A549 treated with GW870086 at 1 μM for 4 hours (cell line): ENCODE results near the gene GOSR1. TPM values are rescaled to one million over a fixed set of nuclear protein-coding genes. Genes with fewer than 3 reads are reported as not detected.

Source experiments
- total RNA-seq: library from RNA; stranded (reverse); fragments of 200-300 nt; extraction: Qiagen RNA extraction; gene quantifications from 5 replicates; pipeline ENCODE4 v1.2.3, GENCODE V29; 2022; ENCODE audit warnings: low read depth

Gene GOSR1
- 32.2 to 46.9 TPM (median 39.2 TPM) in 5 replicates for total RNA-seq

DNA sequence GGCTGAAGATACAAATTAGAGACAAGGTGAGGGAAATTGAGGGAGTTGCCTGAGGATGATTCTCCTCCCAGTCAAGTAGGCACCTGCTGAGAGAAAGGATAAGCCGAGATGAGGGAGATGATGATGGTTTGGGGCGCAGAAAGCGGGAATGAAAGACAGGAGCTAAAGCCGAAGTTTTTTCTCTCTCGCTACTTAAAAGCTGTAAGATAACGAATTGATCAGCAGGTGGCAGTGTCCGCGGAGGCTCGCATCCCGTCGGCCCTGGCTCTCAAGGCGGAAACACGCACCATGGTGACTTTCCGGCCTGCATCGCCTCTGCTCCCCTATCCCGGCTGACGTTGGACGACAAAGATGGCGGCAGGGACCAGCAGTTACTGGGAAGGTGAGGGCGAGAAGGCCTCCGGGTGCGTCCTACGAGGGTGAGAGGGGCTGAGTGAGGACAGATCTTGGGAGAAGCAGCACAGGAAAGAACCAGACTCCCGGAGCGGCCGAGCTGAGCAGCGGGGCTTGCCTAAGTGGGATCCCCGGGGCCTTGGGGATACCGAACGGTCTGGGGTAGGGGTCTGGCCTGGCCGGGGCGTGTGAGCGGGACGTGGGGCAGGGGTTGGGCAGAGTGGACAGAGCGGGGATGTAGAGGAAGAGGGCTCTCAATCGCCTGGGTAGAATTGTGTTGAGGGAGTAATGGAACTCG lies at the start of gene GOSR1:
Gene GOSR1, plus strand, starts transcription at position 326 of the 691 bp plus-strand sequence. Its CDS starts 26 bp downstream, at position 352.

Other genes starting within 250 kb of the GOSR1 start
- 0.02 to 0.05 TPM in 2 of 5 replicates, not detected in the others for gene SLC6A4, start 241.7 kb upstream of the GOSR1 start, total RNA-seq
- 42.7 to 47.5 TPM (median 45.9 TPM) in 5 replicates for gene BLMH, start 185.5 kb upstream of the GOSR1 start, total RNA-seq
- not detected in 5 replicates for gene TMIGD1, start 143.4 kb upstream of the GOSR1 start, total RNA-seq
- gene CPD, start 98.5 kb upstream of the GOSR1 start, total RNA-seq = 19.9 to 34.4 TPM (median 30.4 TPM) in 5 replicates